ENCODE data around the gene CYP26B1. TPM values are rescaled to one million over a fixed set of nuclear protein-coding genes. Genes with fewer than 3 reads are reported as not detected.

CYP26B1 gene
- total and polyA plus RNA-seq, 2 of the 8 experiments (the other 6 are each of a cell fraction or from before 2014, with no cell fraction given): 0.06 to 0.69 TPM

GRCh38 chr2:72089028-72089427, 58.6 kb downstream of the CYP26B1 start:
- H2AFZ ChIP-seq (ENCODE audit: low read length): no peak overlapping the region
- no peak overlapping the region for H3K4me2 ChIP-seq (ENCODE audit: insufficient read depth in 1 of 2, low read depth in 2 of 2, low read length in 2 of 2)
- ChIA-PET POLR2A (ENCODE audit: partially characterized antibody) (no interaction called here), CTCF (ENCODE audit: partially characterized antibody) (no interaction called here)
- no peak overlapping the region for H3K4ac ChIP-seq (replicated peaks; ENCODE audit: insufficient read length, low read depth, low read length)
- no peaks in the 10 kb centered on the region for H3K36me3 ChIP-seq (ENCODE audit: control insufficient read depth in 2 of 4, insufficient read depth in 4 of 4, low read length in 3 of 4)
- 85 to 96% methylated on average over 1 to 2 of the region's 4 CpGs for WGBS, 2 experiments (ENCODE audit: extremely low coverage in 1 of 2, insufficient coverage in 1 of 2, insufficient read length in 1 of 2, insufficient replicate concordance in 2 of 2, low coverage in 1 of 2, low lambda C conversion rate in 2 of 2, missing lambda C conversion rate in 1 of 2)
- H3K23ac ChIP-seq (ENCODE audit: insufficient read length): no peak overlapping the region
- DNase-seq (ENCODE audit: low read depth in 1 of 2, low spot score in 2 of 2) (no peak), FAIRE-seq (no peak)
- no peak overlapping the region for H3K27ac ChIP-seq (ENCODE audit: low read depth, low read length)
- H2BK20ac ChIP-seq (ENCODE audit: low read length): no peak overlapping the region
- no peak overlapping the region for H4K5ac ChIP-seq (ENCODE audit: insufficient read length, low read depth, low read length)
- H2BK15ac ChIP-seq (ENCODE audit: low read length): no peak overlapping the region
- no peak overlapping the region for H2BK5ac ChIP-seq (ENCODE audit: low read depth, low read length)
- no peak overlapping the region for H3K14ac ChIP-seq (ENCODE audit: insufficient read length)
- peaks cover 2 to 4% of the 10 kb centered on the region in 2 experiments; a peak in 1 of 4 replicates for H3K9me3 ChIP-seq (ENCODE audit: insufficient read depth in 2 of 2, low read depth in 1 of 2, low read length in 1 of 2)
- no peaks in the 10 kb centered on the region; a peak in 1 of 7 replicates for H3K4me1 ChIP-seq (replicated peaks in 1 of 4; ENCODE audit: control insufficient read depth in 3 of 4, insufficient read depth in 4 of 4, low read length in 3 of 4)
- no peak overlapping the region for H4K91ac ChIP-seq (replicated peaks; ENCODE audit: insufficient read length, low read length)
- H3K79me2 ChIP-seq (ENCODE audit: control insufficient read depth in 1 of 2, insufficient read depth in 2 of 2, low read length in 2 of 2): no peaks in the 10 kb centered on the region
- no peak overlapping the region for H4K8ac ChIP-seq (ENCODE audit: extremely low read depth, insufficient read depth, low read length)
- no peaks in the 10 kb centered on the region for H3K79me1 ChIP-seq (ENCODE audit: low read depth, low read length)
- H3K9ac ChIP-seq (replicated peaks in 1 of 4; ENCODE audit: extremely low read depth in 1 of 4, low read depth in 3 of 4, low read length in 3 of 4): no peak overlapping the region
- no peaks in the 10 kb centered on the region for H3K23me2 ChIP-seq (ENCODE audit: low read depth, low read length)
- H2AK5ac ChIP-seq (ENCODE audit: low read depth, low read length): 0 out of 2 replicates have a peak overlapping the region, but pooled peaks have one; percentile 65
- H3K27me3 ChIP-seq (replicated peaks in 1 of 4; ENCODE audit: control insufficient read depth in 3 of 4, extremely low read depth in 1 of 4, insufficient read depth in 3 of 4, low read length in 3 of 4): no peaks in the 10 kb centered on the region
- no peak overlapping the region for H3K4me3 ChIP-seq (ENCODE audit: extremely low read depth in 1 of 4, insufficient read depth in 2 of 4, low read depth in 3 of 4, low read length in 4 of 4)
- H2BK120ac ChIP-seq (replicated peaks; ENCODE audit: low read depth, low read length): no peak overlapping the region
- H2BK12ac ChIP-seq (ENCODE audit: low read depth, low read length): no peak overlapping the region
- H4K20me1 ChIP-seq (replicated peaks in 1 of 2; ENCODE audit: control insufficient read depth in 1 of 2, insufficient read depth in 2 of 2, low read length in 2 of 2): no peaks in the 10 kb centered on the region
- H3K18ac ChIP-seq (ENCODE audit: extremely low read depth, low read length): no peak overlapping the region
- H3K56ac ChIP-seq (replicated peaks; ENCODE audit: insufficient read length, low read depth, low read length): no peak overlapping the region
- TF ChIP-seq NANOG (IDR thresholded peaks at IDR 0.05; ENCODE audit: insufficient read depth, low read depth, low read length, poor library complexity, severe bottlenecking) (no peak), ATF3 (IDR thresholded peaks at IDR 0.05; ENCODE audit: insufficient read depth, low read depth, low read length) (no peak), SIN3A (conservative IDR thresholded peaks at IDR 0.05 in 1 of 2, IDR thresholded peaks at IDR 0.05 in 1 of 2; ENCODE audit: low read depth in 1 of 2, low read length in 2 of 2) (no peak), RAD21 (IDR thresholded peaks at IDR 0.05 in 1 of 2, conservative IDR thresholded peaks at IDR 0.05 in 1 of 2; ENCODE audit: low read depth in 2 of 2, low read length in 2 of 2) (no peak), SIX5 (IDR thresholded peaks at IDR 0.05; ENCODE audit: low read depth, low read length) (no peak), SUZ12 (IDR thresholded peaks at IDR 0.05; ENCODE audit: low read length) (no peak), CBX8 (IDR thresholded peaks at IDR 0.05; ENCODE audit: borderline replicate concordance, low read depth, low read length) (no peak), ZNF274 (IDR thresholded peaks at IDR 0.05; ENCODE audit: borderline replicate concordance, extremely low read depth, low read length) (no peak), HDAC6 (IDR thresholded peaks at IDR 0.05; ENCODE audit: low read depth, low read length) (no peak), MAX (IDR thresholded peaks at IDR 0.05) (no peak), EZH2 (IDR thresholded peaks at IDR 0.05; ENCODE audit: low read depth, low read length, severe bottlenecking) (no peak), TBP (IDR thresholded peaks at IDR 0.05; ENCODE audit: low read depth, low read length) (no peak), CREB1 (IDR thresholded peaks at IDR 0.05) (no peak)

Measured in H1 (cell line).